GM12864 (cell line): ENCODE measurements around the gene PRR5L.

Experiments used
- DNase-seq: peaks from one replicate; pipeline ENCODE4 v3.0.0-alpha.2; 2011; ENCODE audit warnings: low read depth
- H3K4me3 ChIP-seq: 2 replicates; pipeline ENCODE4 v1.5.1; 2011; ENCODE audit warnings: mild to moderate bottlenecking, low read depth, low read length, control low read depth
- CTCF ChIP-seq: IDR thresholded peaks from 2 replicates; pipeline ENCODE4 v1.5.1; 2011; ENCODE audit warnings: low read depth, mild to moderate bottlenecking, moderate library complexity, low read length, control low read depth, inconsistent platforms; ENCODE audit errors: missing control alignments

PRR5L gene

DNA sequence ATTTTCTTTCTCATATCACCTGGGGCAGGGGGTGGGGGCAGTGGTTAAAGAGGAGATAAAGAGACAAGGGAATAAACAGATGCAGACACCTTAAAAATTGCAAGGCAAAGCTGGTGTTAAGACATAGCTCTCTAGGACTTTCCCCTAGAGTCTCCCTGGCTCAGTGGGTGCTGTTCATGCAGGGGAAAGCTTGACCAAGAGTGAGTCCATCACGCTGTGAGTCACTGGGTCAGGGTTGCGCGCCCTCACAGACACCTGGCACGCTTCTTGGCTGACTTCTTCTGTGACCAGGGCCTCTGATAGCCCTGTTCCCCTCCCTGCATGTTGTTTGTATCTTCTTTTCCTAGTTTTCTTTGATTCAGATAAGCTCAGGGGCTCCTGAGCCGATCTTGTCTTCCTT lies 38.7 kb upstream of the PRR5L start:
- H3K4me3 ChIP-seq, result no peak overlapping the region
- DNase-seq, result no peak
- TF ChIP-seq CTCF, result no peak

GRCh38 chr11:36258730-36259360 lies 37.2 kb upstream of the PRR5L start:
- TF ChIP-seq CTCF, result peak; percentile 56
- DNase-seq, result no peak
- H3K4me3 ChIP-seq, result no peak overlapping the region

- DNase-seq, result no peak
- no peak for TF ChIP-seq CTCF
- no peak overlapping the region for H3K4me3 ChIP-seq
Observed at GRCh38 chr11:36261094-36261493, 35.0 kb upstream of the PRR5L start.

- no peak for DNase-seq
- TF ChIP-seq CTCF, result no peak
- H3K4me3 ChIP-seq, result no peak overlapping the region
Observed at GRCh38 chr11:36264011-36264972, 31.8 kb upstream of the PRR5L start.

DNA sequence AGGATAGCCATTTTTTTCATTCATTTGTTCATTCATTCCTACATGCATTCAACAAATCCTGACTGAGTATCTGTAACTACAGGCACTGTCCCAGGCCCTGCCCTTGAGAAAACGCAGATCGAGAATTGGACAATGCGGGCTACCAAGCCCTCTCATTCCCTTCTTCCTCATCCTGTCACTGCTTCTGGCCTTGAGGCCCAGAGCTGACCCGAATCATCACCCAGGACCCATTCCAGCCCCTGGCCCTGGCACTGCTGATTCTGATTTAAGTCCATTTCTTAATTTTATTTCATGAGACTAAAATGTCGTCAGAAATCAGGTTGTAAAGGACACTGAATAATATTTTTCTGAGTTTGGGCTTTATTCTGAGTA lies 31.1 kb upstream of the PRR5L start:
- no peak for TF ChIP-seq CTCF
- no peak for DNase-seq

GRCh38 chr11:36265793-36266628 lies 30.1 kb upstream of the PRR5L start:
- peak; percentile 8 for DNase-seq
- no peak overlapping the region for H3K4me3 ChIP-seq
- peak; percentile 89 for TF ChIP-seq CTCF

More for the DNA sequence above, 31.1 kb upstream of the PRR5L start:
- no peak overlapping the region for H3K4me3 ChIP-seq
